ENCODE data around the gene TFAP2E. TPM values are rescaled to one million over a fixed set of nuclear protein-coding genes. Genes with fewer than 3 reads are reported as not detected.

Gene TFAP2E
- total RNA-seq, 1 donor from 2014 or later: 2.0 TPM

- intact Hi-C loops (cut with micrococcal nuclease): no loop called here
- CTCF ChIA-PET: interaction anchor here (0.8 kb wide), 1 partner anchor 186 kb away, joined by 3 read pairs; no protein-coding TSS in a partner anchor
These were observed 64.3 kb downstream of the TFAP2E start for GRCh38 chr1:35637401-35637809.

DNA sequence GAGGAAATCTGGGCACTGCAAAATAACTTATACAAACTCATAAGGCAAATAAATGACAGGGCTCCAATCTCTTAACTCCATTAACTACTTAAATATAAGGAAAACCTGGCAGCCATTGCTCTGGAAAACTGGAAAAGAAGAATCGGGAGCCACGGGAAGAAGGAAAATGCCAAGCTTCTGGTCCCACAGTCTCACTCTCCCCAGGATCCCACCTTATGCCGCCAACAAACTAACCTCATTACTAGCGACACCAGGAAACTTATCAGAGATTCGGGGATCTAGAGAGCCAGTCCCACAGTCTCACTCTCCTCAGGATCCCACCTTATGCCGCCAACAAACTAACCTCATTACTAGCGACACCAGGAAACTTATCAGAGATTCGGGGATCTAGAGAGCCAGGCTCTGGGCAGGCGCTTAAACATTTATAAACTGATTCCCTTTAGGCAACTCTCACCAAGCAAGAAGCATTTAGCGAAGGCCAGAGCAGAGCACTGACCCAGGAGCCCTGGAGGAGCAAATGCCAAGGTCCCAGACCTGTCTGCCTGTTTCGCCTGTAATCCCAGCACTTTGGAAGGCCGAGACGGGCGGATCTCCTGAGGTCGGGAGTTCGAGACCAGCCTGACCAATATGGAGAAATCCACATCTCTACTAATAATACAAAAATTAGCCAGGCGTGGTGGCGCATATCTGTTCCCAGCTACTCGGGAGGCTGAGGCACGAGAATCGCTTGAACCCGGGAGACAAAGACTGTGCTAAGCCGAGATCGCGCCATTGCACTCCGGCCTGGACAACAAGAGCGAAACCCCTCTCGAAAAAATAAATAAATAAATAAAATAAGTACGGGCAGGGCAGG, 67.5 kb downstream of the TFAP2E start:
- no peak for TF ChIP-seq CTCF (IDR thresholded peaks at IDR 0.05)
- peaks cover 42% of the 10 kb centered on the region for H3K4me1 Mint-ChIP-seq
- no peak for DNase-seq
- no peak for ATAC-seq (ENCODE audit: low read depth)
- H3K27me3 Mint-ChIP-seq: peaks cover 10% of the 10 kb centered on the region
- peak overlapping the region; percentile 100 for H3K4me3 Mint-ChIP-seq
- peaks cover 19% of the 10 kb centered on the region for H3K36me3 Mint-ChIP-seq (ENCODE audit: low read depth)
- peak overlapping the region; percentile 99 for H3K27ac Mint-ChIP-seq
- POLR2A ChIA-PET: interaction anchor here (0.7 kb wide), 1 partner anchor 129 kb away, joined by 3 read pairs; no protein-coding TSS in a partner anchor
- intact Hi-C loops (cut with micrococcal nuclease): loop anchor here (1.0 to 5.0 kb wide), 4 partner anchors 63 to 129 kb away; partner anchors contain the start of genes C1orf216, CLSPN, KIAA0319L and NCDN
- CTCF ChIA-PET: no interaction called here
- H3K9me3 Mint-ChIP-seq: no peaks in the 10 kb centered on the region

More at GRCh38 chr1:35637401-35637809, 64.3 kb downstream of the TFAP2E start:
- Mint-ChIP-seq H3K4me1 (peaks cover 40% of the 10 kb centered on the region), H3K36me3 (ENCODE audit: low read depth) (peaks cover 38% of the 10 kb centered on the region), H3K27me3 (no peaks in the 10 kb centered on the region), H3K4me3 (peak overlapping the region; percentile 56), H3K9me3 (no peaks in the 10 kb centered on the region), H3K27ac (peak overlapping the region; percentile 78)
- ATAC-seq (ENCODE audit: low read depth) (no peak), DNase-seq (no peak)
- TF ChIP-seq CTCF (IDR thresholded peaks at IDR 0.05): no peak
- POLR2A ChIA-PET: no interaction called here

GRCh38 chr1:35641233-35641866, 68.2 kb downstream of the TFAP2E start, which contains the start of gene PSMB2:
PSMB2 (minus strand) TSS chr1:35641526; CDS start chr1:35641432, 94 bp downstream.
- no peak for TF ChIP-seq CTCF (IDR thresholded peaks at IDR 0.05)
- Mint-ChIP-seq H3K4me1 (peaks cover 40% of the 10 kb centered on the region), H3K27me3 (peaks cover 16% of the 10 kb centered on the region)

DNA sequence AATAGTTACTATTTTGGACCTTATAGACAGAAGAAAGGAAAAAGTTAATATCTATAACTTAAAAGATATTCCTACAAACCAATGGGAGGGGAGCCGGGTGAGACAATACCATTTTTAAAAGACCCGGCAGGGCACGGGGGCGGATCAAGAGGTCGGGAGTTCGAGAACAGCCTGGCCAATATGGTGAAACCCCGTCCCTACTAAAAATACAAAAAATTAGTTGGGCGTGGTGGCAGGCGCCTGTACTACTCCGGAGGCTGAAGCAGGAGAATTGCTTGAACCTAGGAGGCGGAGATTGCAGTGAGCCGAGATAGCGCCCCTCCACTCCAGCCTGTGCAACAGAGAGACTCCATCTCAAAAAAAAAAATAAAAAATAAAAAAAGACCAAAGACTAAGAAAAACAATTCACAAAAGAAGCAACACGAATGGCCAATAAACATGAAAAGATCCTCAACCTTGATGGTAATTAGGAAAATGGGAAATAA, 69.4 kb downstream of the TFAP2E start:
- TF ChIP-seq CTCF (IDR thresholded peaks at IDR 0.05): no peak
- CTCF ChIA-PET: interaction anchor here (0.9 kb wide), 1 partner anchor 73 kb away, joined by 3 read pairs; no protein-coding TSS in a partner anchor
- DNase-seq (no peak), ATAC-seq (ENCODE audit: low read depth) (no peak)
- Mint-ChIP-seq H3K4me3 (peak overlapping the region; percentile 100), H3K9me3 (no peaks in the 10 kb centered on the region), H3K27ac (peak overlapping the region; percentile 99), H3K27me3 (peaks cover 23% of the 10 kb centered on the region), H3K4me1 (peaks cover 35% of the 10 kb centered on the region), H3K36me3 (ENCODE audit: low read depth) (peaks cover 10% of the 10 kb centered on the region)
- POLR2A ChIA-PET: interaction anchor here (0.6 to 1.2 kb wide), 5 partner anchors 8 to 289 kb away, joined by 4 to 10 read pairs (median 6); partner anchors contain the start of gene CLSPN
- intact Hi-C loops (cut with micrococcal nuclease): loop anchor here (5.0 kb wide), 1 partner anchor 85 kb away; the partner anchor contains the start of genes KIAA0319L and NCDN

More at GRCh38 chr1:35641233-35641866, 68.2 kb downstream of the TFAP2E start, which contains the start of gene PSMB2:
- Mint-ChIP-seq H3K4me3 (peak within 1 kb of the TSS; percentile 100), H3K27ac (peak within 1 kb of the TSS; percentile 99), H3K36me3 (ENCODE audit: low read depth) (peaks cover 13% of the 10 kb centered on the region), H3K9me3 (no peaks in the 10 kb centered on the region)
- ATAC-seq (ENCODE audit: low read depth): peak; percentile 93
- ChIA-PET POLR2A (interaction anchor here (1.2 kb wide), 1 partner anchor 63 kb away, joined by 10 read pairs; no protein-coding TSS in a partner anchor), CTCF (interaction anchor here (0.9 kb wide), 1 partner anchor 74 kb away, joined by 3 read pairs; no protein-coding TSS in a partner anchor)
- peak; percentile 92 for DNase-seq
- intact Hi-C loops (cut with micrococcal nuclease): loop anchor here (1.0 to 5.0 kb wide), 4 partner anchors 64 to 128 kb away; partner anchors contain the start of genes C1orf216, CLSPN, KIAA0319L and NCDN
